Neural cell (in vitro differentiated cells): ENCODE data around the gene HMSD. TPM values are rescaled to one million over a fixed set of nuclear protein-coding genes. Genes with fewer than 3 reads are reported as not detected.

Experiments
- H2AFZ ChIP-seq: fragments of 200-600, 300-800 bp; sonication (generic), shearing (Covaris generic); 2 replicates; pipeline ENCODE4 v1.6.0; 2014; ENCODE audit warnings: low read depth, mild to moderate bottlenecking, antibody characterized with exemption, low read length, moderate library complexity
- H3F3A ChIP-seq: fragments of 200-600 bp; shearing (Covaris generic); 2 replicates; pipeline ENCODE4 v1.6.1; 2016; ENCODE audit warnings: mild to moderate bottlenecking, moderate library complexity, mixed read lengths, antibody characterized with exemption, low read length; ENCODE audit not compliant: insufficient read depth, poor library complexity, severe bottlenecking
- H3K27ac ChIP-seq: fragments of 200-600, 300-800 bp; sonication (generic), shearing (Covaris generic); 2 replicates; pipeline ENCODE4 v1.5.1; 2014; ENCODE audit warnings: mild to moderate bottlenecking, low read length, moderate library complexity
- H3K27me3 ChIP-seq: fragments of 300-800, 200-600 bp; sonication (generic), shearing (Covaris generic); 2 replicates; pipeline ENCODE4 v1.6.0; 2014; ENCODE audit warnings: mild to moderate bottlenecking, low read depth, low read length, moderate library complexity; ENCODE audit not compliant: insufficient read depth
- H3K36me3 ChIP-seq: fragments of 300-800, 200-600 bp; sonication (generic), shearing (Covaris generic); 2 replicates; pipeline ENCODE4 v1.5.1; 2014; ENCODE audit warnings: mild to moderate bottlenecking, antibody characterized with exemption, low read length, moderate library complexity; ENCODE audit not compliant: insufficient read depth
- H3K4me2 ChIP-seq: fragments of 300-800, 200-600 bp; sonication (generic), shearing (Covaris generic); 2 replicates; pipeline ENCODE4 v1.6.0; 2014; ENCODE audit warnings: mild to moderate bottlenecking, low read length
- H3K4me3 ChIP-seq: fragments of 300-800, 200-600 bp; sonication (generic), shearing (Covaris generic); 2 replicates; pipeline ENCODE4 v1.5.1; 2014; ENCODE audit warnings: mild to moderate bottlenecking, low read length, moderate library complexity
- H3K79me2 ChIP-seq: fragments of 200-600 bp; shearing (Covaris generic); replicated peaks from 2 replicates; pipeline ENCODE4 v1.6.0; 2014; ENCODE audit warnings: mild to moderate bottlenecking, low read length, moderate library complexity; ENCODE audit not compliant: insufficient read depth
- H3K9ac ChIP-seq: fragments of 300-800, 200-600 bp; sonication (generic), shearing (Covaris generic); 2 replicates; pipeline ENCODE4 v1.6.1; 2016; ENCODE audit warnings: mild to moderate bottlenecking, low read length, mixed read lengths
- H3K9me2 ChIP-seq: fragments of 200-600 bp; shearing (Covaris generic); 2 replicates; pipeline ENCODE4 v1.6.1; 2016; ENCODE audit warnings: mild to moderate bottlenecking, low read length, mixed read lengths; ENCODE audit not compliant: insufficient read depth
- H3K9me3 ChIP-seq: fragments of 200-600, 300-800 bp; sonication (generic), shearing (Covaris generic); 2 replicates; pipeline ENCODE4 v1.6.1; 2016; ENCODE audit warnings: mild to moderate bottlenecking, mixed run types, low read length, moderate library complexity, mixed read lengths
- H4K20me1 ChIP-seq: fragments of 200-600 bp; shearing (Covaris generic); 2 replicates; pipeline ENCODE4 v1.6.1; 2016; ENCODE audit warnings: mild to moderate bottlenecking, mixed run types; ENCODE audit not compliant: insufficient read depth
- CTCF ChIP-seq: fragments of 450-650 bp; IDR thresholded peaks from 2 replicates; pipeline ENCODE4 v1.5.1; 2014; ENCODE audit warnings: antibody characterized with exemption, mild to moderate bottlenecking, moderate library complexity; ENCODE audit not compliant: poor library complexity, severe bottlenecking
- EP300 ChIP-seq: fragments of 450-650 bp; conservative IDR thresholded peaks from 2 replicates; pipeline ENCODE4 v1.6.1; 2014; ENCODE audit warnings: antibody characterized with exemption, mild to moderate bottlenecking, moderate library complexity; ENCODE audit not compliant: poor library complexity, severe bottlenecking
- EZH2 ChIP-seq: fragments of 200-600, 300-800 bp; shearing (Covaris generic), sonication (generic); IDR thresholded peaks from 2 replicates; pipeline ENCODE4 v1.6.1; 2014; ENCODE audit warnings: antibody characterized with exemption, low read length, borderline replicate concordance, mild to moderate bottlenecking; ENCODE audit not compliant: insufficient read depth, poor library complexity, severe bottlenecking
- MXI1 ChIP-seq: fragments of 450-650 bp; conservative IDR thresholded peaks from 2 replicates; pipeline ENCODE4 v1.6.1; 2014; ENCODE audit warnings: antibody characterized with exemption, mild to moderate bottlenecking; ENCODE audit not compliant: poor library complexity, severe bottlenecking
- POLR2AphosphoS5 ChIP-seq: IDR thresholded peaks from 2 replicates; pipeline ENCODE4 v1.6.1; 2012
- RAD21 ChIP-seq: fragments of 450-650 bp; conservative IDR thresholded peaks from 2 replicates; pipeline ENCODE4 v1.6.1; 2014; ENCODE audit warnings: antibody characterized with exemption, mild to moderate bottlenecking, moderate library complexity
- REST ChIP-seq: IDR thresholded peaks from 2 replicates; pipeline ENCODE4 v1.6.1; 2012; ENCODE audit warnings: borderline replicate concordance
- SMC3 ChIP-seq: fragments of 450-650 bp; conservative IDR thresholded peaks from 2 replicates; pipeline ENCODE4 v1.6.1; 2014; ENCODE audit warnings: antibody characterized with exemption, mild to moderate bottlenecking, moderate library complexity; ENCODE audit not compliant: poor library complexity
- TAF1 ChIP-seq: IDR thresholded peaks from 2 replicates; pipeline ENCODE4 v1.6.1; 2012; ENCODE audit warnings: low read depth
- polyA plus RNA-seq: library from polyadenylated mRNA; depleted of rRNA; stranded (reverse); fragments of >200 nt; gene quantifications from 2 replicates; pipeline ENCODE4 v1.2.3, GENCODE V29; 2014

HMSD gene
- polyA plus RNA-seq, 1 donor from 2014 or later: not detected

- no peak overlapping the region for H3K27ac ChIP-seq
- no peaks in the 10 kb centered on the region for H3K27me3 ChIP-seq
- H3K4me3 ChIP-seq: no peak overlapping the region
- H3F3A ChIP-seq: no peaks in the 10 kb centered on the region
- H3K9me3 ChIP-seq: no peaks in the 10 kb centered on the region
- H3K9ac ChIP-seq: no peak overlapping the region
- H3K79me2 ChIP-seq: no peaks in the 10 kb centered on the region
- no peak overlapping the region for H3K4me2 ChIP-seq
- H3K9me2 ChIP-seq: no peaks in the 10 kb centered on the region
- H4K20me1 ChIP-seq: no peaks in the 10 kb centered on the region
- no peaks in the 10 kb centered on the region for H3K36me3 ChIP-seq
- TF ChIP-seq TAF1 (no peak), RAD21 (no peak), REST (no peak), EP300 (no peak), POLR2AphosphoS5 (no peak), MXI1 (no peak), CTCF (no peak), EZH2 (no peak), SMC3 (no peak)
- H2AFZ ChIP-seq: no peak overlapping the region
Observed at GRCh38 chr18:63982361-63982760, 33.3 kb downstream of the HMSD start.

GRCh38 chr18:63986885-63987284 lies 37.8 kb downstream of the HMSD start:
- TF ChIP-seq RAD21: no peak
- no peak for TF ChIP-seq MXI1
- TF ChIP-seq EP300: no peak
- no peak for TF ChIP-seq CTCF
- no peak for TF ChIP-seq EZH2
- no peak for TF ChIP-seq REST
- TF ChIP-seq TAF1: no peak
- no peak for TF ChIP-seq SMC3
- TF ChIP-seq POLR2AphosphoS5: no peak
- no peaks in the 10 kb centered on the region for H3K79me2 ChIP-seq
- H3K9me2 ChIP-seq: no peaks in the 10 kb centered on the region
- H4K20me1 ChIP-seq: no peaks in the 10 kb centered on the region
- H3K9ac ChIP-seq: no peak overlapping the region
- no peak overlapping the region for H2AFZ ChIP-seq
- no peaks in the 10 kb centered on the region for H3K36me3 ChIP-seq
- H3K27me3 ChIP-seq: no peaks in the 10 kb centered on the region
- H3K4me3 ChIP-seq: no peak overlapping the region
- H3K9me3 ChIP-seq: no peaks in the 10 kb centered on the region
- no peaks in the 10 kb centered on the region for H3F3A ChIP-seq
- no peak overlapping the region for H3K4me2 ChIP-seq
- H3K27ac ChIP-seq: no peak overlapping the region
